Fibroblast of skin of scalp (primary cell): Measurements from ENCODE around the gene OPTC.

ENCODE experiments used
- DNase-seq: peaks from one replicate; pipeline ENCODE4 v3.0.0-alpha.2; 2013

Gene OPTC

DNA sequence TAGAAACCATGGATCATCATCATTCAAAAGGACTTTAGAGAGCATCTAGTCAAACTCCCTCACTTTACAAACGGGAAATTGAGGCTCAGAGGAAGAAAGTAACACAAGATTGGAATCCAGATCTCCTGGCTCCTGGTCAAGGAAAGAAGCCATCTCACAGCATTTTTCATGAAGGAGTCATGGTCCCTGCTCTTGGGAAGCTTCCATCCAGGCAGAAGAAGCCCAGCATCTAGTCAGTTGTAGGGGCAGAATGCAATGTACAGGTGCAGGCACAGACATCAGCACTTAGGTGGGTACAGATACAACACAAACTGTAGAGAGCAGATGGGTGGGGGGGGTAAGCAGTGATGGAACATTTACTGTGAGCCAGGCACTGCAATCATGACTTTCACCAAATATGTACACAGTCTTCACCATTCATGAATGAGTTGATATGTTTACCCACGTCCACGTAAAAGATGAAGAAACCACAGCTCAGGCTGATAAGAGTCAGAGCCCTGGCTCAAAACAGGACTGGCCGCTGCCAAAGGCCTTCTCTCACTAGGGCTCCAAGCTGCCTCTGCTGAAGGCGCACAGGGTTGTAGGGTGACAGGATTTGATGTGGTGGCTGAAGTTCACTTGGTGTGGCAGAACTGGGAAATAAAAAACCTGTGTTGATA is 44.0 kb downstream of the OPTC start:
- peak; percentile 48 for DNase-seq

DNA sequence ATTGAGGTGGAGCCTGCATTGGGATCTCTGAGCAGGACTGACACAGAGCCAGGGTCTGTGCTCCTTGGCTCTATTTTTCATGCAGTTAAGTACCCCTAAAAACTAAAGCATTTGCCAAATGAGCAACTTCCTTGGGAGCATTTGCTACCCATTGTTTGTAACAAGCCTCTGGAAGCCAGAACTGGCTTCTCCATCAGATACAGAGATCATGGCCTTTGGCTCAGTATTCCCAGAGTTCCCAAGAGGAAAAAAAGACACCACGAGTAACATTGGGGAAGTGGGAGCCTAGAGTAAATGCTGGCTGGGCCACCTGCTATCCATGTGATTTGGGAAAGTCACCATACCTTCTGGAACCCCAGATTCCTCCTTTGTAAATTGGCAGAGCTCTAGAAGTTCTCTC is 44.8 kb downstream of the OPTC start:
- DNase-seq: no peak

DNA sequence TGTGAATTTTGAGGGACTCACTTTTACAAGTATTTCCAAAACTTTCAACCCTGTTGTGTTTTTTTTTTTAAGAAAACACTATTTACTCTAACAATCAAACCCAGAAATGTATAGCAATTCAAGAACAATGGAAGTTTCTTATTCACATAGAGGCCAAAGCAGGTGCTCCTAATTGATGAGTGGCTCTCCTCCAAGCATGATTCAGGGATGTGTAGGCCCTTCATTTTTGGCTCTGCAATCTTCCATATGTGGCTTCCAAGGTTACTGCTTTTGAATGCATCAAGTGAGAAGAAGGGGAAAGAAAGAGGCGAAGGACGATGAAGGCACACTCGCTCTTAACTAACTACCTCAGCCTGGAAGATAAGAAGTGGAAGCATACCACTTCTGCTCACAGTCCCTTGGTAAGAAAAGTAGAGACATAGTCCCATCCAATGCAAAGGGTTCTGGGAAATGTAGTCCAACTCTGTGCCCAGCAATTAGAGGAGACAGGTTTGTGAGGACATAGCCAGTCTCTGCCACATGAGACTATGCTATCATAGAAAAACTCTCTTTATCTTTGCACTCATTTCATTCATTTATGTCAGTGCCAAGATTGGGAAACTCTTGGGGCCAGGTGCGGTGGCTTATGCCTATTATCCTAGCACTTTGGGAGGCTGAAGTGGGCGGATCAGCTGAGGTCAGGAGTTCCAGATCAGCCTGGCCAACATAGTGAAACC is 46.0 kb downstream of the OPTC start:
- no peak for DNase-seq

DNA sequence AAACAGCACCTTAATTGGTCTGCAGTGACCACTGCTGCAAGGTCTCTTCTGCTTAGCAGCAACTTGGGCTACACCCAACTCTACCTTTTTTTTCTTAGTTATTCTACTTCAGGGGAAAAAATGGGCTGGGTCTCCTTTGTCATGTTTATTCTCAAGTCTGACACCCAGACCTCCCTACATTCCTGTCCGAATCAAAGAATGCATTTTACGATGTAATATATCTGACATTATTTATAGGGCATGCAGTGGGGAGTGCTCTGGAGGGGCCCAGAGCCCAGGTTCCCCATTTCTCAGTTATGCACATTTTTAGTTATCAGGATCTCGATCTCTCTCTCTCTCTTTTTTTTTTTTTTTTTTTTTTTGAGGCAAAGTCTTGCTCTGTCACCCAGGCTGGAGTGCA is 50.5 kb downstream of the OPTC start:
- DNase-seq: no peak

DNA sequence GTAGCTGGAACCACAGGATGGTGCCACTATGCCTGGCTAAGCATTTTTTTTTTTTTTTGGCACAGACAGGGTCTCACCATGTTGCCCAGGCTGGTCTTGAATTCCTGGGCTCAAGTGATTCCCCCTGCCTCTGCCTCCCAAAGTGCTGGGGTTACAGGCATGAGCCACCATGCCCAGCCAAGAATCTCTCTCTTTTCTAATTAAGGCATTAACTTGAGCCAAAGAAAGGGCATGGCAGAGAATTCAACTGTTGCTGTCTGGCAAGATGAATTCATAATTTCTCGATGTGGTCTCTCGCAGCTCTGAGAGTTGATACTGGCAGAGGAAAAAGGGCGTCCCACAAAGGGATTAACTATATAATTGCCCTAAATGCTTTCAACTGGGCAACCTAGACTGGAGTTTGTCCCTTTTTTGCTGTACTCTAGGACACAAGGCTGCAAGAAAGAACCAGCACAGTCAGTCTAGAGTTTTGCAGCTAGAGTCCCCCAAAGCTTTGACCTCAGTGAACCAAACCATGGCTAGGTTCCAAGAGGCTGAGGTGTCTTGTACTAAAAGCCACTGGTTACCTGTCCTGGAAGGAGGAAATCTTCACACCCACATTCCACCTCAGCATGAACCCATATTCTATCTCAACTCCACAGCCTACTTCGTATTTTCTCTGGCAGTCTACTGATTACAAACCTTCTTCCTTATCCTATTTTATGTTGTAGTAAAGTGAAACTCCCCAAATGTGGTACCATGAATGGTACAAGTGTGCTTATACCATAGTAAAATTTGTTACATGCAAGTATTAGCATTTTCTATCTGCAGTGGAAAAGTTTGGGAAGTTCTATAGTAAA is 51.2 kb downstream of the OPTC start:
- DNase-seq: no peak

DNA sequence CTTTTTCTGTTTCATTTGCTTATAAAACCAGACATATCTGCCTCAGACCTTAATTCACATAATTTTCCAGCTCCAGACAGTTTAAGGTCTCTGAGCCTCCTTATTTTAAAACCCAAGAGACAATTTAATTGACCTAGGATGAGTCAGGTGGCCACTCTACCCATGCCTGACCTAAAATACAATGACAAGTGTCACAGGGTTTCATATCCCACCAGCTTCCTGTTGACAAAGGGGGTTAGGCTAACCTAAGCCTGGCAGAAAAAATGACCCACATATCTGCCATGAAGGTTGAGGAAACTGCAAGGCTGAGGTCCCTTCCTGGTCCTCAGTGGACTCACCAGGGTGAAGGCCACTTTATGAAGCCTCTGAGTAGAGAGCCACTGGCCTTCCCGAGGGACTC is 52.3 kb downstream of the OPTC start:
- DNase-seq: no peak

DNA sequence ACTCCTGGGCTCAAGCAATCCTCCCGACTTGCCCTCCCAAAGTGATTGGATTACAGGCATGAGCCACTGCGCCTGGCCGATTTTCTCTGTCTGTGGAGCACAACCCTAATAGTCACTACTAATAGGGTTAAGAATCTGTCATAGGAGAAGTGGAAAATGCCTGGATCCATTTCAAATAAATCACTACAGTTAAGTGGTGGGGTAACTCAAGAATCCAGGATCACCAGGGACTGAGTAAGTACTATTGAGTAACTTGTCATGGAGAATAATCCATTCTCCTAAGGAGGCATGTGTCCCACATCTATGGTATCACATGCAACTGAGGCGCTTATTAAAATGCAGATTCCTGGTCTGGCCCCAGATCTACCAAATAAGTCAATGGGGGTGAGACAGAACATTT is 53.2 kb downstream of the OPTC start:
- DNase-seq: no peak

DNA sequence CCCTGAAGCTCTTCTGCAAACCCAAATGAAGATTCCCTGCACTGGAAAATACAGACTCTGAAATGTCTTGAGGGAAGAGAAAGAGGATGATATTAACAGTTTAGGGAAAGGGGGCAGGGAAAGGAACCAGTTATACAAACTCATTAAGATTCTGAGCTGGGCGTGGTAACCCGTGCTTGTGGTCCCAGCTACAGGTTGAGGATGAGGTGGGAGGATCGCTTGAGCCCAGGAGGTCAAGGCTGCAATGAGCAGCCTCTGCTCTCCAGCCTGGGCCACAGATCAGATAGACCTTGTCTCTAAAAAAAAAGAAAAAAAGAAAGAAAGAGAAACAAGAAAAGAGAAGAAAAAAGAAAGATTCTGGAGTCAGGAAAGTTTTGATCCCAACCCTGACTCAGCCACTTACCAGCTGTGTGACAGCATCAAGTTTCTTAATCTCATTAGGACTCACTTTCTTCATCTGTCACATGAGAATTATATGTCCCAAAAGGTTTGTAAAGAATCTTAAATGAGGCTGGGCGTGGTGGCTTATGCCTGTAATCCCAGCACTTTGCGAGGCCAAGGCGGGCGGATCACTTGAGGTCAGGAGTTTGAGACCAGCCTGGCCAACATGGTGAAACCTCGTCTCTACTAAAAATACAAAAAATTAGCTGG is 53.9 kb downstream of the OPTC start:
- no peak for DNase-seq

DNA sequence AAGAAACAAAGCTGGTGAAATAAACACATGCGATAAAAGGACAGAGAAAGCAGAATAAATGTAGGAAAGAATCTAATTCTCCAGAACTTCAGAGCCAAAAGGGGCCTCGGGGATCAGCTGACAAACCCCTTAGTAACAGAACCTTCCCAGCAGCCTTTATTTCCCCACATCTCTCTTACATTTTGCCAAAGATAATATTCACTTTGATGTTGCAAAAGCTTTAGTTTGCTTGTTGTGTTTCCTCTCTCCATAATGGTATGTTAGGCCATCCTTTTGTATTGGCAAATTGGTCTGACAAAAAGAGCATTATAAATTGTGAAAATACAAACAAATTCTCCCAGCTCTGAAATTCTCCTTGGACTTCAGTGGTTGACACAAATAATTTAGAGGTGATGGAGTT is 54.9 kb downstream of the OPTC start:
- no peak for DNase-seq

DNA sequence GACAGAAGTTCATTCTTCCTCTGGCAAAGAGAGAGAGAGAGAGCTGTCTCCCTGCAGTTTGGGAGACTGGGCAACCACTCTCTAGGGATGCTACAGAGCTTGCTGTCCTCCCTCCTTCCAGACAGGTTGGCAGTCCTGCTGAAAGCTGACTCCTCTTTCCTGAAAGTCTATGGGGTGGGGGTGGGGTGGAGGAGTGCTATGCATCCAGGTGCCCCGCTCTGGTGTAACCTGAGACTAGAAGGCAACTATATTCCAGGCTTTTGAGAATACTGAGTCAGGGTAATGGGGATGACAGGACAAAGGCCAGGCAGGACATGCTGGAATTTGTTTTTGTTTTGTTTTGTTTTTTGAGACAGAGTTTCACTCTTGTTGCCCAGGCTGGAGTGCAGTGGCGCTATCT is 55.4 kb downstream of the OPTC start:
- DNase-seq: no peak

DNA sequence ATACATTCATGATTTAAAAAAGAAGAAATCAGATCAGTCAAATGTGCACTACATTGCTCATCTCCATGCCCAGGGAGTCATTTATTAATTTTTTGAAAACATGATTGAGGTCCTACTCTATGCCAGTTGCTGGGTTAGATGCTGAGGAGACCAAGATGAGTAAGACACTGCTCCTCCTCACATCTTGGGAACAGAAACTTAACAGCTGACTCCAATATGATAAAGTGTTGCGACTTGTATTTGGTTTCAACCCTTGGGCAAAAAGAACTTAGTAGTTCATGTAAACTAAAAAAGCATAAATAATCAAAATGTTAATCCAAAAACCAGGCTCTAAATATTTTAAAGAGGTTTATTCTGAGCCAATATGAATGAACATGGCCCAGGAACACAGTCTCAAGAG is 56.9 kb downstream of the OPTC start:
- no peak for DNase-seq

DNA sequence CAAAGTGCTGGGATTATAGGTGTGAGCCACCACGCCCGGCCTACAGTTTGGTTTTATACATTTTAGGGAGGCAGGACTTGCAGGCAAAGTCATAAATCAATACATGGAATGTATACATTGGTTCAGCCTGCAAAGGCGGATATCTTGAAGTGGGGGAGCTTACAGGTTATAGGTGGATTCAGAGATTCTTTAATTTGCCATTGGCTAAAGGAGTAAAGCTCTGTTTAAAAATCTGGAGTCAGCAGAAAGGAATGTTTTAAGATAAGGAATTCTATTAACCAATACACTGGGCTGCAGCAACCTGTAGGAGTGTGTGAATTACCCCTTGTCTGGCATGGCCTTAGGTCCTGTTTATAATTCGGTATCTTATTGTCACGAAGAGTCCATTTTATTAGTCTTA is 57.6 kb downstream of the OPTC start:
- no peak for DNase-seq

DNA sequence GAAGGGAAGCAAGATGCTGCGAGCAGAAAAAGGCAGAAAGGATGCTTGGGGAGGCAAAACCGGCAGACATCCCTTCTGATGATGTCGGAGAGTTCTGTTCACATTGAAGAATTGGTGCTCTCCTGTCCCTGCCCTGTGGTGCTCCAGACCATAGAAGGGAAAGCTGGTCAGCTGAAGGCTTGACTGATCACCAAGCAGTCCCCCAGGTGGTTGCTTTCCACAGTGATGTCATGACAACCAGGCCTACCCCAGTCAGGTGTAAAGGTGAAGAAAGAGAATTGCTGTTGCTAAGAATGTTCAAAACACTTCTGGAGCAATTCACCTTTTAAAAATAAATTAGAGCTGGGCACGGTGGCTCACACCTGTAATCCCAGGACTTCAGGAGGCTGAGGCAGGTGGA is 59.5 kb downstream of the OPTC start:
- DNase-seq: no peak

DNA sequence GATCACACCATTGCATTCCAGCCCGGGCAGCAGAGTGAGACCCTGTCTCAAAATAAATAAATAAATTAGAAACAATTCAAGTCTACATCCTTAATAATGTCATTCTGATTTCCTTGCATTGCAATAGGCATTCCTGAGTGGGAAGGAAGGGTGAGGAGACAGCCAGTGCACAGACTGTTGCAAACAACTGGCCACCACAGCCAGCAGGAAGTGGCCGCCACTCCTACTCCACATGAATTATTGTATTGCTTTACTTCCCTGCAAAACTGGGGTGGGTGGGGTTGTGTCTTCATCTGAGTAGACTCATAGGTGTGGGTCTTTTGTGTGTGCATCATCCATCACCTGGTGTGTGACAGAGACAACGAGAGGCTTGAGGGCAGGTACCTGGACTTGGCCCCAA is 60.1 kb downstream of the OPTC start:
- no peak for DNase-seq

DNA sequence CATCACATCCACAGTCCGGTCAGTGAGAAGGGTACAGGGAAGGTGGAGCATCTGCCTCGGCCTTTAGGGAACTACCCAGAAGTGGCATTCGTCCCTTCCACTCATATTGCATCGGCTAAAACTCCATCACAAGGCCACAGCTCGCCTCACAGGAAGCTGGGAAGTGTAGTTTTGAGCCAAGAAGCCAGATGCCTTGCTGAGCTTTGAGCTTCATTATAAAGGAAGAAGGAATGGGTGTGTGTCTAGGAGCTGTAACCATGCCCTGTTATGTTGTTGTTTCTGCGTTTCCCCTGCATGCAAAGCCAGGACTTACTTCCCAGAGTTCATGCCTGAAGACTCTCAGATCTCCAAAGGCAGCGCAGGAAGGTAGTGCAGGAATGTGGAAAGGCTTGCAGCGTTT is 61.1 kb downstream of the OPTC start:
- DNase-seq: peak; percentile 72

DNA sequence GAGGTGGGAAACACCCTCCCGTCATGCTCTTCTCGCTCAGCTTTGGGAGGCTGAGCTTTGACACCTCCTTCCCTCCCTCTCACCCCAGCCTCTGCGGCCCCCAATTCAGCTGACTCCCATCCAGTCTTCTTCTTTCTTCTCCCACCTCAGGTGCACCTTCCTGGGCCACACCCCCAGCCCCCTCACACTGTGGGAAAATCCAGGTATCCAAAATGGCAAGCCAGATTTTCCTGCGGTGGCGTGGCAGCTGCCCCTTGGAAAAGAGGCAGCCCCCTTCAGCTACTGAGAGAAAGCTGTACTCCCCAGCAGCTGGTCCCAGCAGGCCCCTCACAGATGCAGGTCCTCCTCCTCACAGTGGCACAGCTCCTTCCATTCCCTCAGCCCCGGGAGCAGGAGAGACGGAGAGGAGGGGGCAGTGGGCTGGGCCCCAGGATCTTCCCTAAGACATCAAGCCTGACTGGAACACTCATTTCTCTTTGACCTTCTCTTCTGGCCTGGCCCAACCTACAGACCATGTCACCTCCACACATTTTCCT is 61.6 kb downstream of the OPTC start:
- DNase-seq: no peak

DNA sequence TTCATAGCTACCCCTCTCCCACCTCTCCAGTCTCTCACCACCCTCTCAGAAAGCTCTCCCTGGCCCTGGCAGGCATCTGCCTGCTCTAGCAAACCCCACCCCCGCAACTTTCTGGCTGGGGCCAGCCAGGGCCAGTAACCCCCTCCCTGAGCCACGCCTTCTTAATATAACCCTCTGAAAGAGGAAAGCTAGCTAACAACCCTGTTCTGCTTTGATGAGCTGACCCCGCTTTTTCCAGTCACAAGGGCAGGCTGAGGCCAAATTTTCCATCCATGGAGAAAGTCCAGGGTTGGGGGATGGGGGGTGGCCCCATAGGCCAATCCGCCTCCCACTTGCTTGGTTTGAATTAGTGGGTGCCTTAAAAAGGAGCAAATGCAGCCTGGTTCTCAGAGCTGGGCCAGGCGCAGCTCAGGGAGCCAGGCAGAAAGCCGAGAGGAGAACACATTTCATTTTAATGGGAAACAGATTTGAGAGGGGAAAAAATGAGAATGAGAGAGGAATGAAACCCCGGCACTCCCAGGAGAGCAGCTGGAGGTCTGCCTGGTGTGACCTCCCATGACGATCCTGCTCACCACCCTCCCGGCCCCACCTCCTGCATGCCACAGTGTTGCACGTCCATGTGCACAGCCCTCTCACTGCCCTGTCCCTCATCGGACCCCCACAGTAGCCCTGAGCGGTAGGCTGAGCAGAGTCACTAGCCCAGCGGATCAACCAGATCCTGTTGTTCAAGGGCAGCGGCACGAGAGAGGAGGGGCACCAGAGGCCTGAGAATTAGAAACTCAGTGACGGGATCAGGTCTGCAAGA is 62.3 kb downstream of the OPTC start:
- DNase-seq: peak; percentile 98

DNA sequence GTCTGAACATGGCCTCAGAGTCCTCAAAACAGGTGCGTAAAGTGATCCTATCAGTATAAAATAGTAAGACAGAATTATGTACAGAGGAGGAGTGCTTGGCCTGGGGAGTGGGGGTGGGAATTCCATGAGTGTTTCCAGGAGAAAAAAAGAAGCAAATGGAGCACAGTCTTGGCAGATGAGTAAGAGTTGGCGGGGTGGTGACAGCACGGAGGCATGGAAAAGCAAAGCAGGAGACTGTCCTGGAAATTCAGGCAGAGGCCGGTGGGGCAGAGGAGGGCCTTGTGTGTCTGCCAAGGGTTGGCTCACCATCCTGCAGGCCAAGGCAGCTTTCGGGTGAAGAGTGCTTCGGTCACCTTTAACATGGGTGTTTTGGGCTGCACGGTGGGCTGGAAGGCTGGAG is 63.4 kb downstream of the OPTC start:
- peak; percentile 96 for DNase-seq

DNA sequence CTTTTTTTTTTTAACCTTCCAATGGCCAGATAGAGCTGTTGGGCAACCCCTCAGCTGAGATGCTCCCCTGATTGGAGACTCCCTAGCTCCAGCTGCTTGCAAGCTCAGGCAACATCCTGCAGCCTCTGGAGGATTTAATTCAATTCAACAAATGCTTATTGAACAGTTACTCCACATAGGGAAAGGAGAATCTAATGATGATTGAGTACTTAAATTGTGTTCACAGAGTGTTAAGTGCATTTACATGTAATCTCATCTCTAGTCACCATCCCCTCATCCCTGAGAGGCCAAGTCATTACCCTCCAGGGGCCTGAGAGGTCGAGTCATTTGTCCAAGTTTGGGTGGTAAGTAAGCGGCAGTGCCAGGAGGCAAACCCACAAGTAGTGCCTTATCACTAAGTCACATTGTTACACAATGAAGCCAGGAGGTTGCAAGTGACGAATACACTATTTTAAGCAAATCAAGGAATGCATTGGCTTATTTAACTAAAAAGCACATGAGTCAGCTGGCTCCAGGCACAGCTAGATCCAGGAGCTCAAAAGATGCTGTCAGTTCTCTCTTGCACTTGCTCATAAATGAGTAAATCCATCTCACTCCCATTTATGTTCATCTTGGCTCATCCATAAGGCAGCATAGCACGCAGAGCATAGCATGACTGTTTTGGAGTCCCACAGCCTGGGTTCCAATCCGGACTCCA is 64.3 kb downstream of the OPTC start:
- peak; percentile 99 for DNase-seq
